Erythroblast (primary cell): ENCODE results near the gene PLEKHN1.
A peak's percentile ranks its signal among the peaks of the same experiment; 100 is the strongest.

Source experiments
- DNase-seq, 2 experiments: peaks; one replicate each; lab custom pipeline; 2025; lab: John Stamatoyannopoulos, UW
- GATA1 ChIP-seq: IDR thresholded peaks from 2 replicates; pipeline ENCODE4 v1.6.1; 2011; ENCODE audit warnings: low read depth, mild to moderate bottlenecking, control low read depth, low read length, moderate library complexity
- POLR2A ChIP-seq: IDR thresholded peaks from 2 replicates; pipeline ENCODE4 v1.6.1; 2011; ENCODE audit warnings: mild to moderate bottlenecking, low read length

PLEKHN1 gene

GRCh38 chr1:934991-935750 lies 31.1 kb upstream of the PLEKHN1 start:
- DNase-seq, result no peak
- TF ChIP-seq POLR2A (no peak), GATA1 (no peak)

- TF ChIP-seq GATA1 (no peak), POLR2A (no peak)
- DNase-seq, result no peak
These were observed 30.5 kb upstream of the PLEKHN1 start for GRCh38 chr1:935751-936231.

DNA sequence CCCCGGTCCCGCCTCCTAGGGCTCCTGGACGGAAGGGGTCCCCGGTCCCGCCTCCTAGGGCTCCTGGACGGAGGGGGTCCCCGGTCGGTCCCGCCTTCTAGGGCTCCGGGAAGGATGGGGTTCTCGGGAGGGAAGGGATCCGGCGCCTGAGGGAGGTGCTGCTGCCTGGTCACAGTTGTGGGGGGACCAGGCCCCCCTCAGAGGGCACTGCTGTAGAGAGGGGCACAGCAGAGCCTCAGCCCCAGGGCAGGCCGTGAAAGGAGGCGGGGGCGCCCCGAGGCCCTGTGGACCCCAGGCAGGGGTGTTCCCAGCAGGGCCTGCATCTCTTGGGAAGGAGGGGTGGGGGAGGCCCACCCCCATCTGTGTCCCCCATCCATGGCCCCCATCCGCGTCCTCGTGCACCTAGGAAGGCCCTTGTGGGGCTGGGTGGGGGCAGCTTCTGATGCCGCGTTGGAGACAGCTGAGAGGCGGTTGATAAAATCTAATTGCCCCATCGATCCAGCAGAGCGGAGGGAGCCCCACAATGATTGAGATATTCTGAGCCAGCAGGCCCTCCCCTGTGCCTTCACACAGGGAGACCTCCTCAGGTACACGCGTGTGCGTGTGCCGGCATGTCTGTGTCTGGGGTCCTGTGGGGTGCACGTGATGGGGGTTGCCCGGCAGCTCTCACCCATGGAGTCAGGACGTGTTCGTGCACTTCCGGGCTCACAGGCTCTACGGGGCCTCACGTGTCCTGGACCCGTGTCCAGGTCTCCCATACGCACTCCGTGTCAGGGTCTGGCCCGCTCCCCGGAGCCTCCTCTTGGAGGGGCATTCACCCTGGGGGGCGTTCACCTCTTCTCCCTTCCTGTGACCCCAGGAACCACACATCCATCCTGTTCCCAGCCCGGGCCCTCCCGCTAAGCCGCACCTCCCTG lies 29.7 kb upstream of the PLEKHN1 start:
- no peak for DNase-seq
- TF ChIP-seq POLR2A, result no peak
- TF ChIP-seq GATA1, result no peak

DNA sequence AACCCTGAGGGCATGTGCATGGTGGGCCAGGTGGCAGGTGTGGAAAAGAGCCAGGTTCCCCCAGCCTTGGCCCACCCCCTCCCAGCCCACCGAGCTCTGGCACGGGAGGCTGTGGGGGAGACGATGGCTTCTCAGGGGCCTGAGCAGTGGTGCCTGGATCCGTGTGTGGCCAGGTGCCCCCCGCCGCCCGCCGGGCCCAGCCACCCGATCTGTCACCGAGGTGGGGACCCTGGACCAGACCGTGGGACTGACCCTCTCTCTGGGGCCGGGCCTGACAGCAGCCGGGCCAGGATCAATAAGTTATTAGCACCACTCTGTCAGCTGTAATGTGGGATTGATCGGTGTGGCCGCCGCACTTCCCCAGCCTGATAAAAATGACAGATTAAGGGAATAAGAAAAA lies 28.8 kb upstream of the PLEKHN1 start:
- DNase-seq, result no peak
- no peak for TF ChIP-seq POLR2A
- TF ChIP-seq GATA1, result no peak

DNA sequence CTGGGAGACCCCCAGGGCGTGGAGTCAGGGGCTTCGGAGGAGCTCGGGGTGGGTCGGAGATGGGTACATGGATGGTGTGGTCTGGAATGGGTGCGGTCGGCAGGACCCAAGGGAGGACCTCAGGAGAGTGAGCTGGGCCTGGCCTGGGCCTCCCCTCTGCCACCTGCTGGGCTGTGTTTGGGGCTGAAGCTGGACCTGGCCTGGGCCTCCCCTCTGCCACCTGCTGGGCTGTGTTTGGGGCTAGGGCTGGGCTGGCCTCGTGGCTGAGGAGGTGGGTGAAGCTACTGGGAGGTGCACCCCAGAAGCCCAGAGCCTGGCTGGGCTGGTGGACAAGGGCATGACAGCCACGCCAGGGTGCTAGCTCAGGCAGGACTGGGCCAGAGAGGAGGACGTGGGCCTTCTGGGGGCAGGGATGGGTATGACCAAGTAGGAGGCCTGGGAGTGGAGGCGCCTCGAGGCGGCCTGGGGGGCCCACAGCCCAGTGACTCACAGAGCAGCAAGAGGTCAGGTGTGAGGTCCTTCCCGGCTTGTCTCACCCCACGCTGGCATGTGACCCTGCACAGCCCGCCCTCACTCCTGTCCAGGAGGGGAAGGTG lies 28.1 kb upstream of the PLEKHN1 start:
- peak; percentile 39 to 43 for DNase-seq
- TF ChIP-seq POLR2A, result no peak
- TF ChIP-seq GATA1, result no peak

DNA sequence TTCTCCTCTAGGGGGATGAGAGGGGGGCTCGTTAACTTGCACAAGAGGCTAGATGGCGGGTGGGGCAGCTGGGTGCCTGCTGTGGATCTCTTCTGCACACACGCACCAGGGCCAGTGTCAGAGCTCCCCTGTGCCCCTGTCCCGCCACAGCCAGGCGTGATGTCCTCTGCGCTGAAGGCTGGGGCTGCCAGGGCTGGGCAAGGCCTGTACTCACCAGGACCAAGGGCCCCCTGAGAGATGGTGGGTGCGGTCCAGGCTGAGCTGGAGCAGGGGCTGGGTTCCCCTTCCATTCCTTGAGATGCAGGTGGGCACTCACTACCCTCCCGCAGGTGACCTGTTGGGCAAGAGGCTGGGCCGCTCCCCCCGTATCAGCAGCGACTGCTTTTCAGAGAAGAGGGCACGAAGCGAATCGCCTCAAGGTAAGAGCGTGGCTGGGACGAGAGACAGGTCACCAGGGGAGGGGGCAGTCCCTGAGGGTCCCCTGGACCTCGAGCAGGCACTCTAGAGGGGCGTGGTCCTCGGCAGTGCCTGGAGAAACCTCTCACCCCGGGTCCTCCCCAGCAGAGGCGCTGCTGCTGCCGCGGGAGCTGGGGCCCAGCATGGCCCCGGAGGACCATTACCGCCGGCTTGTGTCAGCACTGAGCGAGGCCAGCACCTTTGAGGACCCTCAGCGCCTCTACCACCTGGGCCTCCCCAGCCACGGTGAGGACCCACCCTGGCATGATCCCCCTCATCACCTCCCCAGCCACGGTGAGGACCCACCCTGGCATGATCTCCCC lies 27.4 kb upstream of the PLEKHN1 start:
- DNase-seq, result no peak
- TF ChIP-seq POLR2A, result no peak
- no peak for TF ChIP-seq GATA1

- no peak for TF ChIP-seq GATA1
- TF ChIP-seq POLR2A, result no peak
- no peak for DNase-seq
These were observed 26.7 kb upstream of the PLEKHN1 start for GRCh38 chr1:939511-940106.

DNA sequence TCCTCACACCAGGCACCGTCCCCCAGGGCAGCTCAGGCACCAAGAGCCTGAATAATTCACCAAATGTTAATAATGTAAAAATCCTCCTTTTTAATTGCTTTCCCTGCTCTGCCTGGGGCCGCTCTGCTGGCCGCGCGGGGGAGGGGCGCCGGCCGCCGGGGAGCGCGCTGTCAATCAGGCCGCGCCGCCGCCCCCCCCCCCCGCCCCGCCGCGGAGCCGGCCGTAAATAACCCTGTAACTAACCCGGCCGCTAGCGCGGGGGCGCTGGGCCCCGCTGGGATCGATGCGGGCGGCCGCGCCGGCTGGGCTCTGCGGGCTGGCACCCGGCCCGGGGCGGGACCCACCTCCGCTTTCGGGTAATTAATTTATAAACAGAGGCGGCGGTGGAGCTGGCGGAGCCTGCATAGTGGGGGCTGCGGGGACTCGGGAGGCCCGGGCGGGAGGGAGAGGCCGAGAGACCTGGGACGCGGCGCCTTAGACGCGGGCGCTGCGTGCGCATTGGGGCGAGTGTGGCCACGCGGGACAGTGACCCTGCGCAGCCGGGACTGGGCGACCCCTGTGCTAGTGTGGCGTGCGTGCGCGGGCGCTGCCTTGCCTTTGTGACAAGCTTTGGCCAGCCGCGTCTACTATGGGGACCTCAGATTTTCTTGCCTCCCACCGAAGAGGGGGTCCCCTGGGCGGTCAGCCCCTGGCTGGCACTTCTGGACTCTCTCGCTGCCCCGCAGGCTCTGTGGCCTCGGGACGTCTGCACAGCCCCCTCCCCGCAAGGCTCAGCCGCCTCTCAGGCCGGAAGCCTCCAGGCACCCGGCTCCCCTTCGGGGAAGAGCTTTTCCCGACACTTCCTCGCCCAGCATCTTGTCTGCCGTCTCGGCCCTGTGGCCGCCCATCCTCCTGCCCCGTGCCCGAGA lies 25.9 kb upstream of the PLEKHN1 start:
- TF ChIP-seq GATA1 (no peak), POLR2A (no peak)
- DNase-seq, result peak; percentile 59 to 61

- TF ChIP-seq POLR2A, result no peak
- TF ChIP-seq GATA1, result no peak
- no peak for DNase-seq
These were observed 25.2 kb upstream of the PLEKHN1 start for GRCh38 chr1:941015-941587.

GRCh38 chr1:941588-942383 lies 24.5 kb upstream of the PLEKHN1 start:
- peak; percentile 45 to 49 for DNase-seq
- TF ChIP-seq GATA1 (no peak), POLR2A (no peak)

DNA sequence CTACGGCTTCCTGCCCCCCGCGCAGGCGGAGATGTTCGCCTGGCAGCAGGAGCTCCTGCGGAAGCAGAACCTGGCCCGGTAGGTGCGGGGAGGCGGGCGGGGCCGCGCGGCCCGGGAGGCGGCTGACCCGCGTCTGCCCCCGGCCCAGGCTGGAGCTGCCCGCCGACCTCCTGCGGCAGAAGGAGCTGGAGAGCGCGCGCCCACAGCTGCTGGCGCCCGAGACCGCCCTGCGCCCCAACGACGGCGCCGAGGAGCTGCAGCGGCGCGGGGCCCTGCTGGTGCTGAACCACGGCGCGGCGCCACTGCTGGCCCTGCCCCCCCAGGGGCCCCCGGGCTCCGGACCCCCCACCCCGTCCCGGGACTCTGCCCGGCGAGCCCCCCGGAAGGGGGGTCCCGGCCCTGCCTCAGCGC lies 23.9 kb upstream of the PLEKHN1 start:
- DNase-seq, result no peak
- no peak for TF ChIP-seq GATA1
- TF ChIP-seq POLR2A, result no peak
